Measurements from ENCODE around the gene ROCK2.

DNA sequence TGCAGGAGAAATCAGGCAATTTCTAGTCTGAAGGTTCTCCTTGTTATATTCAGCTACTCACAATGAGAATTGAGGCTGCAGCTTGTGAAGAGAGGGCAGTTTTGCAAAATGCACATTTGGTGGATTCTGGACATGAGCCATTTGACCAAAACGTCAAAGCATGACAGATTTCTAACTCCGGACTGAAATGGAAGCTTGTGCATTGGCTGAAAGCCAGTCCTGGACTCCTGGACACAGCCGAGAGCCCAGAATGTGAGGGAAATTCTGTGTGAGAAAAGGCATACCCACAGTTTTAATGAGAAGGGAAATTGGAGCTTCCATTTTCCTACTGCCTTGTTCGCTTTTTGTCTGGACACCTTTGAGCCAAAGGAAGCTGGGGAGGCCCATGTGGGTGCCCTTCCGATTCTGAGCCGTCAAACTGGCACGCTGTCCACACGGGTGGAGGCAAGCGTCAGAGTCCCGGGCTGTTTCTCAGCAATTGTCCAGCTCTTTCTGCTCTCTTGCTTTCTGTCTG, 23.7 kb upstream of the ROCK2 start:
- TF ChIP-seq JUND (IDR thresholded peaks at IDR 0.05) (no peak), CTCF (IDR thresholded peaks at IDR 0.05; ENCODE audit: low read depth, low read length, missing input control) (no peak), SP1 (IDR thresholded peaks at IDR 0.05) (peak; percentile 41), EGR1 (IDR thresholded peaks at IDR 0.05; ENCODE audit: low read depth in 2 of 2) (no peak), TAF1 (conservative IDR thresholded peaks at IDR 0.05) (no peak)
